DMS114 treated with DMSO at 0.1 percent for 48 hours (cell line): ENCODE data around the gene AGPAT3.
A peak's percentile ranks its signal among the peaks of the same experiment; 100 is the strongest.

Source experiments
- DNase-seq: peaks from one replicate; lab custom pipeline; 2025; ENCODE audit not compliant: unreplicated experiment; lab: John Stamatoyannopoulos, UW

The AGPAT3 gene

DNA sequence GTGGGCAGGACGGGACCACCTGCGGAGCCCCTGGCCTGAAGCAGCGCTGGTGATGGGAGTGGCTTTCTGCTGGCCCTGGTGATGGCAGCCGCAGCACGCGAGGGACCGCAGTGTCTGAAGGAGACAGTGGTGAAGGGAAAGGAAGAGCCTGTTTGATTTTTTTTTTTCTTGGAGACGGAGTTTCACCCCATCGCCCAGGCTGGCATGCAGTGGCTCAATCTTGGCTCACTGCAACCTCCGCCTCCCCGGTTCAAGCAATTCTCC lies 106.9 kb downstream of the AGPAT3 start:
- no peak for DNase-seq

DNA sequence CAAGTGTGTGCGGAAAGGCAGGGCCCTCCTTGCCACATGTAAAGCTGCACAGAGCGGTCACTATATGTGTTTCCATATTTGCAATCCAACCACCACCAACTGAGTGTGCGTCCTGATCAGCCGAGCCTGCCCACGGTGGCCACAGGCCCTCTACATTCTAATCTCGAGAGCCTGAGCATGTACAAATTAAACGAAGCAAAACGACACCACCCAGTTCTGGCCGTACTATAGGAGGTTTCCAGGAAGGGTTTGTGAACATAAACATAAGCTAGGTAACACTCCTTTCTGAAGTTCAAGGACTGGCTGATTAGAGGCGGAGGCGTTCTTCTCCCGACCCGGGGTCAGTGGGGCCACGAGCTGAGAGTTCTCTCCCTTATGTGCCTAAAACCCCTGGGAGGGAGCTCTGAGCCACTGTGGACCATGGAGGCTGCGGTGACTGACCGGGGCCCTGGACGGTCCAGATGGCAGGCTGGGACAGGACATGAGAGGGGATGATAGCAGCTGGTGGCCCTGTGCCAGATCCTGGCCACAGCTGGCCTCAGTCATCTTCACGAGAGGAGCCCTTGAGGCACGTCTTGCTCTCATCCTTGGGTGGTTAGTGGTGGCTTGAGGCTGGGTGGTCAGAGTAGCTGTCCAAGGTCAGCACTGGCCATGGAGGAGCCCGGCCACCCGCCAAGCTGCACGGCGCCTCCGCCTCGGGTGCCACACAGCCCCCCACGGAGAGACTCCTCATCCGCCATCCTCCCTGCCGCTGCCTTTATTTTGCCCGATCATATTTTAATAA lies 108.0 kb downstream of the AGPAT3 start:
- no peak for DNase-seq

DNA sequence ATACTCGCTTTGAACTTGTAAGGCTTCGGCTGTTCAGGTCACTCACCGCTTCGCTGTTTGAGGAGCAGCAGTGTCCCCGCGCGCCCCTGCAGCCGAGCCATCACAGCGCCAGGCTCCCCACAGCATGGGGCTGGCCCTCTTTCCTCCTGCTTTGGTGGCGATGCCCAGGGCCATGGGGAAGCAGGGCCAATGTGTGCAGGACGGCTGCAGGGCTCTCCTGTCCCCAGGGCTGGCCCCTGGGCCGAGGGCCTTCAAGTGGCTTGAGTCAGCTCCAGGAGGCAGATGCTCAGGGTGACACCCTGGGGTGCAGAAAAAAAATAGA lies 108.6 kb downstream of the AGPAT3 start:
- DNase-seq = no peak

- DNase-seq = no peak
Measured at GRCh38 chr21:43974791-43975468, 109.9 kb downstream of the AGPAT3 start.

GRCh38 chr21:43975469-43976098 lies 110.6 kb downstream of the AGPAT3 start:
- peak; percentile 14 for DNase-seq

DNA sequence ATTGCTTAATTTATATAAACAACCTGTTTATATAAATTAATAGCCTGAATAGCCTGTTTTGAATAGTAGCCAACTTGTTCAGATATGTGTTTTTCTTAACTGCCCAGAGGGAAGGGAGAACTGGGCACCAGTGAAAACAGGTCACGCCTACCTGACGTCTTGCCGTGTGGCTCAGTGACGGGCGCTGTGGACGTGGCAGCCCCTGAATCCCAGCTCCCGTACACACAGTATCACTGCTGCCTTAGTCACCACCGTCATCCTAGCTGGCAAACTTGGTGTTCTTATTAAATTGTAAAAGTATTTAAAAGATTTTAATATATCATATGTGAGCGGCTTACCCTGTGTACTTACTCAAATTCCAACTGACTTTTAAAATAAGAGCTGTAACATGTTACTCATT lies 111.6 kb downstream of the AGPAT3 start:
- DNase-seq = no peak

DNA sequence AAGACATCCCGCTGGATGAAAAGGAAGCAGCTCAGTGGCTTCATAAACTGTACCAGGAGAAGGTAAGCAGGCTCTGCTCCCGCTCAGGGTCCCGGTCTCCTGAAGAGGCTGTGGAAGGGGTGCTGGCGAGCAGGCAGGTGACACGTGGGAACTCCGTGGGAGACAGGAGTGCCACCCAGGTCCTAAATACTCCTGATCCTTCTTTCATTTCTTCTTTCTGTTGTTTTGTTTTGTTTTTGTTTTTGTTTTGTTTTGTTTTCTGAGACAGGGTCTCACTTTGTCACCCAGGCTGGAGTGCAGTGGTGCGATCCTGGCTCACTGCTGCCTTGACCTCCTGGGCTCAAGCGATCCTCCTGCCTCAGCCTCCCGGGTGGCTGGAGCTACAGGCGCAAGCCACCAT lies 113.0 kb downstream of the AGPAT3 start:
- DNase-seq = no peak

DNA sequence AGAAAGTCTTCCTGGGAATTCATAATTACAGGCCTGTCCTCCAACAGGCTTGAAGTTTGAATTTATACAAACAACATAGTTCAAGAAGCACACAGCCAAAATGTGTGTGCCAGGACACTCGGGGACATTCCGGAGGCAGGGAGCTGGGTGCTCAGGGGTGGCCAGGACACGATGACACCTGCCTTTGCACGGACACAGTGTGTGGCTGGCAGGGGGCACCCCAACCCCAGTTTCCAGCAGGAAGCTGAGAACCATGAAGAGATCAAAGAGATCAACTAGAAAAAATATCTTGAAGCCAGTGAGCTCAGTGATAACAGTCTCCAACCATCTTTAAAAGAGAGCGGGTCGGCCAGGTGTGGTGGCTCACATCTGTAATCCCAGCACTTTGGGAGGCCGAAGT lies 114.6 kb downstream of the AGPAT3 start:
- DNase-seq = no peak

DNA sequence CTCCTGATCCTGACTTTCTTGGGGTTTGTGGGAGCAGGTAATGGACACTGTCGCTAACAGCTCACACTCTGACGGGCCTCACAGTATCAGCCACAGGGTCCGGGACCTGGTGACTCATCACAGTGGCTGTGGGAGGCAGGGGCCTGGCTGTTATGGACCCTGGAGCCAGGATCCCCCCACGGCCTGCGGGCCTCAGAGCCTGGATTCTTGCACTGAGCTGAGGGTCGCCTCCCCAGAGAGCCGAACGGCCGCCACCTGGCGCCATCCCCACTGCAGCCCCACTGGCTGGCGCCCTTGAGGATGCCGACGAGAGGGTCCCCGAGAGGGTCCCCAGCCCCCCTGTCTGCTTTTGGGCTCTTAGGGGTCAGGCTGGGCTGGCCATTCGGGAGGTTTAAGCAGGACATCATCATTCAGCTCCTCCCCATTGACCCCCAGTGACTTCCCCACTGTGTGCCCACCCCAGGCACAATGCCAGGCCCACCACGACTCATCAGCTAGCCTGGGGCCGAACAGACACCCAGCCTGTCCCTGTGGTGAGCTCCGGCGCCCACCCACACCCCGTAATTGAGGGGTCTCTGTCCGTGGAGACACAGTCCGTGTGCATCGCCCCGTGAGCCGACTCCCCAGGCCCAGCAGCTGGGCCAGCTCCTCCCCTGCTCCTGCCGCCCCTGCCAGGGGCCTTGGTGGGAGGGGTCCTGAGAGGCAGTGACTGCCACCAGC lies 116.3 kb downstream of the AGPAT3 start:
- no peak for DNase-seq

- no peak for DNase-seq
Measured at GRCh38 chr21:43981871-43982210, 116.8 kb downstream of the AGPAT3 start.

GRCh38 chr21:43982489-43983078 lies 117.6 kb downstream of the AGPAT3 start:
- no peak for DNase-seq

- DNase-seq = no peak
Measured at GRCh38 chr21:43983390-43983789, 118.4 kb downstream of the AGPAT3 start.

GRCh38 chr21:43983860-43984420 lies 118.9 kb downstream of the AGPAT3 start:
- no peak for DNase-seq

- no peak for DNase-seq
Measured at GRCh38 chr21:43984905-43985689, 120.1 kb downstream of the AGPAT3 start.

- no peak for DNase-seq
Measured at GRCh38 chr21:43985690-43986251, 120.7 kb downstream of the AGPAT3 start.

DNA sequence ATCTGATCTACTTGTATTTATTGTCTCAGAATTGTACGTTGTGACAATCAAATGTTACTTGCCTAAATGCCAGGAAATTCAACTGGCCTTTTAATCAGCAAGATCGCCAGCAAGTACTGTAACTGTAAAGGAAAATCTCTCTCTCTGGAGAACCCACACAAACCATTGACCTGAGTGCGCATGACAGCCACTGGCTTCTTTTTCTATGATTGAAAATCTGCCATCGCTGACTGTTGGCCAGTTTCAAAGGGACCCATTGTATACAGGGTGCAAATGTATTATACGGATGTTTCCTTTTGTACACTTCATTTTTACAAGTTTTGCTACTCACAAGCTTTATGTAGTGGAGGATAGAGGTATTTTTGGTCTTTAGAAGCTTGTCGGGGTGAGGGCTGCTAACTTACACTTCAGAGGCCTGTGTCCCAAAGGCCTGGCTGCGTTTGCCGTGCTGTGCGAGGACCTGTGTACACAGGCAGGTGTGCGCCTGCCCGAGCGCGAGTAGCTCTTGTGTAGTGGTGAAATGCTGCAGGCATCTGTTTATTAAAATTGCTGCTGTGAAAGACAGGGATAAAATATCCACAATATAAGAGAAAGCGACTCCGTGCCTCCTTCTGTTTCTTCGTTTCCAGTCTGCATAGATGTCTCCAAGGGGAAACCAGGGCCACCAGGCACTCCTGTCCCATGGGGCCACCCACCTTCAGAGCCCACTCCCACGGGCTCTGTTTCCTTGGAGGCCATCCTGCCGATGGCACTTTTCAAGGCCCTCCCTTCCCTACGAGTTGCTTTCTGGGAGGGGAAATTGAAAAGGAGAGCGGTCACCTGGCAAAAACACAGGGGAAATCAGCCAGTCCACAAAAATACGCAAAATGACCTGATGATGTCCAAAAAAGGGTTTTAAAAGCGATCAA lies 121.8 kb downstream of the AGPAT3 start:
- no peak for DNase-seq

GRCh38 chr21:43987509-43987908 lies 122.5 kb downstream of the AGPAT3 start:
- DNase-seq = no peak

DNA sequence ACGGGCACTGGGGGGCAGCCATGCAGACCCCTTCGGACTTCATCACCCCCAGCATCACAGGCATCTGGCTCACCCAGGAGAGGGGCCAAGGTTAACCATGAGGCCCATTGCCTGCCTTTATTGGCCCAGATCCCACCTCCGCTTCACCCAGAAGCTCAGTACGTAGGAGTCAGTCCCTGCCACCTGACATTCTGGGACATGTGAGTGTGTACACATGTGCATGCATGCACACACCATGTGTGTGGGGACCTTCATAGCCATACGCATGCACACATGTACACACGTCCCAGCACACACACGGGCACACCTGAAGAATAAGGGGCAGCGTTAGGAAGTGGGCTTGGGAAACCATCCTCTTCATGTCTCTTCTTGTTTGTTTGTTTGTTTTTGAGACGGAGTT lies 123.0 kb downstream of the AGPAT3 start:
- no peak for DNase-seq

DNA sequence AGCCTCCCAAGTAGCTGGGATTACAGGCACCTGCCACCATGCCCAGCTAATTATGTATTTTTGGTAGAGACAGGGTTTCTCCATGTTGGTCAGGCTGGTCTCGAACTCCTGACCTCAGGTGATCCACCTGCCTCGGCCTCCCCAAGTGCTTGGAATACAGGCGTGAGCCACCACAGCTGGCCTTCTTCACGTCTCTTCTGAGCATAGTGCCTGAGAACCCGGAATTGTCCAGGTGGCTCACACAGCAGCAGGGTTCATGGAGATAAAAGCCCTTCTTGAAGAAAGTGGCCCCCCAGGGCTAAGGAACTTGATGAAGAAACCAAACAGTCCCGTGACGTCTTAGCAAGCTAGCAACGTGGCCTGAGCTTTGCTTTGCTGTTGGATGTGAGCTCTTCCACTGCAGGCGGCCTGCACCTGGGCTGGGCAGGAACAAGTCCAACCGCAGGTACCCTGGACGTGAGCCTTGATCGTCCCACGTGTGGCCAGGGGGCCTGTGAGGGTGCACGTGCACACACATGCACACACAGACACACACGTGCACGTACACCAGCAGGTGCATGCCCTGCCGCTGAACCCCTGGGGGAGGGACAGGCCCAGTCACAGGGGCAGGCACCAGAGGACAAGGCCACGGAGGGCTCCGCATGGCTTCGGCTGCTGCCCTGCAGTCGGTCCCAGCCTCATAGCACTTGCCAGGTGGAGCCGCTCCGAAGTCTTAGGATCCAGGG lies 123.6 kb downstream of the AGPAT3 start:
- DNase-seq = no peak
